ENCODE measurements around the gene RAB15.

- TF ChIP-seq POLR2A (IDR thresholded peaks at IDR 0.05), result no peak
- TF ChIP-seq, protein P1, sequence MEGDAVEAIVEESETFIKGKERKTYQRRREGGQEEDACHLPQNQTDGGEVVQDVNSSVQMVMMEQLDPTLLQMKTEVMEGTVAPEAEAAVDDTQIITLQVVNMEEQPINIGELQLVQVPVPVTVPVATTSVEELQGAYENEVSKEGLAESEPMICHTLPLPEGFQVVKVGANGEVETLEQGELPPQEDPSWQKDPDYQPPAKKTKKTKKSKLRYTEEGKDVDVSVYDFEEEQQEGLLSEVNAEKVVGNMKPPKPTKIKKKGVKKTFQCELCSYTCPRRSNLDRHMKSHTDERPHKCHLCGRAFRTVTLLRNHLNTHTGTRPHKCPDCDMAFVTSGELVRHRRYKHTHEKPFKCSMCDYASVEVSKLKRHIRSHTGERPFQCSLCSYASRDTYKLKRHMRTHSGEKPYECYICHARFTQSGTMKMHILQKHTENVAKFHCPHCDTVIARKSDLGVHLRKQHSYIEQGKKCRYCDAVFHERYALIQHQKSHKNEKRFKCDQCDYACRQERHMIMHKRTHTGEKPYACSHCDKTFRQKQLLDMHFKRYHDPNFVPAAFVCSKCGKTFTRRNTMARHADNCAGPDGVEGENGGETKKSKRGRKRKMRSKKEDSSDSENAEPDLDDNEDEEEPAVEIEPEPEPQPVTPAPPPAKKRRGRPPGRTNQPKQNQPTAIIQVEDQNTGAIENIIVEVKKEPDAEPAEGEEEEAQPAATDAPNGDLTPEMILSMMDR (IDR thresholded peaks at IDR 0.05), result no peak
Measured at GRCh38 chr14:64997108-64997794, 25.1 kb upstream of the RAB15 start.
